ENCODE results near the gene ZBTB16.

The ZBTB16 gene

GRCh38 chr11:114131461-114131864, 72.0 kb downstream of the ZBTB16 start:
- TF ChIP-seq CTCF (IDR thresholded peaks at IDR 0.05; ENCODE audit: extremely low read depth, missing control alignments) = no peak
- no peak for DNase-seq (ENCODE audit: low spot score)

- DNase-seq (ENCODE audit: low spot score) = no peak
- TF ChIP-seq CTCF (IDR thresholded peaks at IDR 0.05; ENCODE audit: extremely low read depth, missing control alignments) = no peak
Observed at GRCh38 chr11:114132417-114132816, 72.9 kb downstream of the ZBTB16 start.

DNA sequence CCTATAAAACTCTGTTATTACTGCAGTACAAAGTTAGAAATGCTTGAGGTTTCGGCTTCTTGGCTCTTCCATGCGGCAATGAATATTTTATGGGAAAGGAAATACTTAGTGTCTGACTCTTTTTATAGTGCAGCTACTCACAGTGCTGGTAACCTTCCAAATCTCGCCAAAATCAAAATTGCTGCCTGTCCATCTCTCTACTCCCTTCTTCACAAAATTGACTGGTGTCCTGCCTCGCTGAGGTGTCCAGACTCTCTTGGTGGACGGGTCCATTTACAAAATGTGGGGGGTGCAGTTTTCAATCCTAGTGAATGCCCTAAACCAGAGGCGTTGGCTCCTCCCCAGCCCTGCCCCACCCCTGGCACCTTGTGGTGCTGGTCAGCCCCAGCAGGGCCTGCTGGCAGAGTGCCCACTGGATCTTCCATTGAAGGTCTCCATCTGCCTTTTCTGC, 73.5 kb downstream of the ZBTB16 start:
- no peak for DNase-seq (ENCODE audit: low spot score)
- no peak for TF ChIP-seq CTCF (IDR thresholded peaks at IDR 0.05; ENCODE audit: extremely low read depth, missing control alignments)

DNA sequence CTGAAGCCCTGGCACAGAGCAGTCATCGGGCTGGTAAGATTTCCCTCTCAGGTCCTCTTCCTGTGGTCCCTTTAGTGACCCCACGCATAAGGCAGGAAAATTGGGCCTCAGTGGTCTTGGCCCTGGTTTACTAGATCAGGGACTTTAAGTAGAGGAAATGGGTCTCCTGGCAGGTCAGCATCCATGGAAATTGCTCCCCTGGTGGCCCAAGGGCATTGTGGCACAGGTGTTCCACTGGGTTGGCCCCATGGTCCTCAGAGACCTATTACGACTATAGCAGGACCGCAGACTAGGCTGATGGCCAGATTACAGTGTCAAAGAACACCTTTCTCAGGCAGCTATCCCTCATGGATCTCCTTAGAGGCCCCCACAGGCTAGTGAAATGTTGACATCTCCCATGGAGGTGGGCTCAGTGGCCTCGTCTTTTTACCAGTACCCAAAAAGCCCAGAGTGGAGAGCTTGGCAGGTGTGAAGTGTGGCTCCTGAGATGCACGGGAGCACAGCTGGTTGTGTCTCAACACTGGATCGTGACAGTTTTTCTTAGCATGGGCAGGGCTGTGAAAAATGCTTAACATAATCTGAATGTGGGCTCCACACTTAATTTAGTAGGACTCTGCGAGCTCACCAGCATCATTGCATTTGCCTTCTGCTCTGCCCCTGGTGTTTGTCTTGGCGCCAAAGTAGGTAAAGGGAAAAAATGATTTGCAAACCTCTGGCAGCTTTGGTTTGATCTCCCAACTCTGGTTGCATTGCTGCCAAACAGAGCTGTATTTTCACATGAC, 74.2 kb downstream of the ZBTB16 start:
- TF ChIP-seq CTCF (IDR thresholded peaks at IDR 0.05; ENCODE audit: extremely low read depth, missing control alignments) = no peak
- no peak for DNase-seq (ENCODE audit: low spot score)

- no peak for TF ChIP-seq CTCF (IDR thresholded peaks at IDR 0.05; ENCODE audit: extremely low read depth, missing control alignments)
- DNase-seq (ENCODE audit: low spot score) = no peak
Observed at GRCh38 chr11:114134870-114135269, 75.4 kb downstream of the ZBTB16 start.

GRCh38 chr11:114135737-114136151, 76.2 kb downstream of the ZBTB16 start:
- TF ChIP-seq CTCF (IDR thresholded peaks at IDR 0.05; ENCODE audit: extremely low read depth, missing control alignments) = no peak
- no peak for DNase-seq (ENCODE audit: low spot score)

DNA sequence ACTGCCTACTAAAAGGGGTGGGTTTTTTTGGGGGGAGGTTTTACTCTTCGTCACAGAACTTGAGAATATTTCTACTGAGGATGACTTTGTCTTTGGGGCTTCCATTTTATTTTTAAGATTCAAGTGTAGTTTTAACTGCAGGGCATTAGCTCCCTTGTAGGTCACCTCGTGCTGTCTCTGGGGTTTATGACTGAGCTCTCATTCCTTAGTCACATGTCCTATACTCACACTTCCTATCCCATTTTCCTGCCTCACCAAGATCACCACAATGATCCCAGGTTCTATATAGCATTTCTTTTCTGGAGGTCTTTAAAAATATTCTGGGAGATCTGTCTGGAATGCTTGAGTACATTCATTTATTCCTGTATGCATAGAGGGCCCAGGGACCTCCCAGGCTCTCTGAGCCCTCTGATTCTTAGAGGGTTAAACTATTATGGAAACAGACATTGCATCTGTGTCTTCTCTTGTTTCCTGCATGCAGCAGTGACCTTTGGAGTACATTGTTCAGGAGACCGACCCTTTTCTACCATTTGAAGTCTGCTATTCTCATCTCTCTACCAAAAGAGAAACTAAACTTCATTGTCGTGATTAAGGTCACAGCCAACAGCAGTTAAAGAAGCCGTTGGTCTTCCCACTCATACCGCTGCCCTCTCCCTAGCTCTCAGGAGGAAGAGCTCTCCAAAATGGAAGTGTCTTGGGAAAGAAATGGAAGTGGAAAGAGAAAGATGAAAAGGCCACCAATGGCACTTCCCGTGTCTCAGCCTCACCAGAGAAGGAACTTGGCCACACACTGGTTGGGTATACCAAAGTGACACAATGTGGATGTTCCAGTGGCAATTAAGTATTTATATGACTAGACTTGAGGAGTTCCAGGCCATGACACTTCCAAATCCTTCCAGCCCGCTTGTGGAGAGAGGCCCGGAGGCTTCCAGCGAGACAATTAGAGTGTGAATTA, 77.5 kb downstream of the ZBTB16 start:
- no peak for TF ChIP-seq CTCF (IDR thresholded peaks at IDR 0.05; ENCODE audit: extremely low read depth, missing control alignments)

More for the DNA sequence above, 77.5 kb downstream of the ZBTB16 start:
- no peak for DNase-seq (ENCODE audit: low spot score)
